RKO (cell line): ENCODE results near the gene RNU7-1.

Source experiments
- DNase-seq: peaks from one replicate; pipeline ENCODE4 v3.0.0-alpha.2; 2016; ENCODE audit warnings: low spot score

RNU7-1 gene

GRCh38 chr12:6917491-6918231 is 26.0 kb upstream of the RNU7-1 start:
- no peak for DNase-seq

- DNase-seq: no peak
Observed at GRCh38 chr12:6919588-6919987, 24.0 kb upstream of the RNU7-1 start.

- DNase-seq: no peak
Observed at GRCh38 chr12:6921539-6921938, 22.1 kb upstream of the RNU7-1 start.

DNA sequence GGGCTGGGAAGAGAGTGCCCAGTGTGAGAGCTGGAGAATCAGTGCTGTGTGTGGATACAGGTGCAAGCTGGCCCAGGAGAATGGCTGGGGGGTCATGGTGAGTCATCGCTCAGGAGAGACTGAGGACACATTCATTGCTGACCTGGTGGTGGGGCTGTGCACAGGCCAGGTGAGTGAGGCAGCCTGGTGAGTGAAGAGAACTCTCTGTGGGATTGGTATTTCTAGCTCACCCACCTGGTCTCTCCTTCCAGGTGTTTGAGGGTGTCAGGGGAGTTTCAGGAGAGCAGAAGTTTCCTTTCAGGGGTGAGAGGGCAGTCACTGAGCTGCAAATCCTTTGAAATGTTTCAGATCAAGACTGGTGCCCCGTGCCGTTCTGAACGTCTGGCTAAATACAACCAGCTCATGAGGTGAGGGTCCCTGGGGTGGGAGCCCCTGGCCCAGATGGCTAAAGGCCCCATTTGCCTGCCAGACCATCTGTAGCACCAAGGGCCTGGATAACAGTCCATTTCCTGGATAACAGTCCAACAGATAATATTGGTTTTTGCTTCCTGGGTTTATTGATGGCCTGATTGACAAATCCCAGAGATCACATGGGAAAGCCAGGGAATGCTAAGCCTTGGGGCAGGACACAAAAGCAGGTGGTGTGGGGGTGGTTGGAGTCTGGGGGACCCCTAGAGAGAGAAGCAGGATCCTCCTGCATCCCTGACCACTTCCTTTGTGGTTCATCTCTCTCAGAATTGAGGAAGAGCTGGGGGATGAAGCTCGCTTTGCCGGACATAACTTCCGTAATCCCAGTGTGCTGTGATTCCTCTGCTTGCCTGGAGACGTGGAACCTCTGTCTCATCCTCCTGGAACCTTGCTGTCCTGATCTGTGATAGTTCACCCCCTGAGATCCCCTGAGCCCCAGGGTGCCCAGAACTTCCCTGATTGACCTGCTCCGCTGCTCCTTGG is 21.3 kb upstream of the RNU7-1 start:
- no peak for DNase-seq

DNA sequence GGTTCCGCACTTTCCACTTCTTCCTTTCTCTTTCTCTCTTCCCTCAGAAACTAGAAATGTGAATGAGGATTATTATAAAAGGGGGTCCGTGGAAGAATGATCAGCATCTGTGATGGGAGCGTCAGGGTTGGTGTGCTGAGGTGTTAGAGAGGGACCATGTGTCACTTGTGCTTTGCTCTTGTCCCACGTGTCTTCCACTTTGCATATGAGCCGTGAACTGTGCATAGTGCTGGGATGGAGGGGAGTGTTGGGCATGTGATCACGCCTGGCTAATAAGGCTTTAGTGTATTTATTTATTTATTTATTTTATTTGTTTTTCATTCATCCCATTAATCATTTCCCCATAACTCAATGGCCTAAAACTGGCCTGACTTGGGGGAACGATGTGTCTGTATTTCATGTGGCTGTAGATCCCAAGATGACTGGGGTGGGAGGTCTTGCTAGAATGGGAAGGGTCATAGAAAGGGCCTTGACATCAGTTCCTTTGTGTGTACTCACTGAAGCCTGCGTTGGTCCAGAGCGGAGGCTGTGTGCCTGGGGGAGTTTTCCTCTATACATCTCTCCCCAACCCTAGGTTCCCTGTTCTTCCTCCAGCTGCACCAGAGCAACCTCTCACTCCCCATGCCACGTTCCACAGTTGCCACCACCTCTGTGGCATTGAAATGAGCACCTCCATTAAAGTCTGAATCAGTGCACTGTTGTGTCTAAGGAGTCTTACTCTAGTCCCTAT is 20.4 kb upstream of the RNU7-1 start:
- DNase-seq: no peak

DNA sequence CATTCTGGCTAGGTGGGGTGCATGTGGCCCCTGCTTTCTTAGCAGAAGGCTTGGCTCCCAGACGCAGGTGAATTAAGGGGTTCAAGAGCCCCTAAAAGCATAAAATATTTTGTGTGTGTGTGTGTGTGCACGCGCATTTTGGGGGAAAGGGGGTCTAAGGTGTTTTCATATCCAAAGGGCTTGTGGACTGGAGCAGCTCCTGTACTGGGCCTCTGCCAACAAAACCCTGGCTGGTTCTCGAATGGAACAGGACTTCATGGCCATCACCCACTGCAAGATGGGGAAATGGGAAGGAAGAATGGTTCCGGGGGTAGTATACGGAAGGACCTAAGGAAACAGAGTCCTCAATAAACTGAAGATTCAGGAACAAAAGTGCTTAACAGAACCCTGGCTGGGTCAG is 19.8 kb upstream of the RNU7-1 start:
- no peak for DNase-seq

DNA sequence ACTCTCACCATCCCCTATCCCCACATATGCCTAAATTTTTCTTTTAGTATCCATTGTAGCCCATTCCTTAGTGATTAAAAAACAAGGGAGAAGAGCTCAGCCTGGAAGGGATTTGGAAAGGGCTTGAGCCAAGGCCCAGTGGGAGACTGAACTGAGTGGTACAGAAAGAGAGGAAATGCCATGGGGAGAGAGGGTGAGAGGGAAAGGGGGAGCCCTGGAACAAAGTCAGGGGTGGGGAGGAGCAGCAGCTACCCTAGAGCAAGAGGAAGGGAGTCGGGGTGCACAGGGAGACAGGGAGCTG is 18.4 kb upstream of the RNU7-1 start:
- no peak for DNase-seq

- DNase-seq: peak; percentile 90
Observed at GRCh38 chr12:6925540-6926279, 17.9 kb upstream of the RNU7-1 start.

GRCh38 chr12:6927379-6928021 is 16.1 kb upstream of the RNU7-1 start, which contains the start of gene ATN1:
Gene ATN1, plus strand, starts transcription at chr12:6927959. Its CDS starts 6,043 bp downstream, at chr12:6934002.
- peak; percentile 49 for DNase-seq

DNA sequence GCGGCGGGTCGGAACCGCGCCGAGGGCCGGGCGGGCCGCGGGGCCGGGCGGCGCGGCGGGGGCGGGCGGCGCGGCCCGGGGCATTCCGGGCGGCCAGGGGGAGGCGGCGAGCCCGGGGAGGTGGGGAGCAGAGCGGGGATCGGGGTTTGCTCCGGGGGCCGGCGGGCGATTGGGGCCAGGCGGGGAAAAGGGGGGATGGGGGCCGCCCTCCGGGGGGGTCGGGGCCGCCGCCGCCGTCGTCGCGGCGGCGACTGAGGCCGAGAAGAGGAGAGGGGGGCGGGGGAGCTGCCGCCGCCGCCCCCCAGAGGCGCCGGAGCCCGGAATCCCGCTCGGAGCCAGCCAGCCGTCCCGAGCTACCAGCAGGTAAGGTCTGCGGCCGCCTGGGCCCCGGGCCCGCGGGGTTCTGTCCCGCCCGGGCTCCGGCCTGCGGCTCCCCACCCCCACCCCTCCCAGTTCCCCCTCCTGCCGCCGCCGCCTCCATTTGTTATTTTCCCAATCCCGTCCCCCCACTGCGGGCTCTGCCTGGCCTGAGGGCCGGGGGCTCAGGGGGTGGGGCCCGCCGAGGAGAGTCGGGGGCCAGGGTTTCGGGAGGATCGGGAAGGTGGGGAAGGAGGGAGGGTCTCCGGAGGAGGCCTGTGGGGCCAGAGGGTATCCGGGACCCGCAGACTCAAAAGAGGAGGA is 15.5 kb upstream of the RNU7-1 start:
- no peak for DNase-seq

- DNase-seq: peak; percentile 24
Observed at GRCh38 chr12:6928703-6929407, 14.8 kb upstream of the RNU7-1 start.

- no peak for DNase-seq
Observed at GRCh38 chr12:6929466-6930452, 13.9 kb upstream of the RNU7-1 start.

GRCh38 chr12:6932766-6933165 is 10.8 kb upstream of the RNU7-1 start:
- no peak for DNase-seq

- DNase-seq: no peak
Observed at GRCh38 chr12:6934110-6934509, 9.5 kb upstream of the RNU7-1 start.

- DNase-seq: no peak
Observed at GRCh38 chr12:6935371-6936193, 8.0 kb upstream of the RNU7-1 start.

GRCh38 chr12:6936194-6936635 is 7.4 kb upstream of the RNU7-1 start:
- no peak for DNase-seq

DNA sequence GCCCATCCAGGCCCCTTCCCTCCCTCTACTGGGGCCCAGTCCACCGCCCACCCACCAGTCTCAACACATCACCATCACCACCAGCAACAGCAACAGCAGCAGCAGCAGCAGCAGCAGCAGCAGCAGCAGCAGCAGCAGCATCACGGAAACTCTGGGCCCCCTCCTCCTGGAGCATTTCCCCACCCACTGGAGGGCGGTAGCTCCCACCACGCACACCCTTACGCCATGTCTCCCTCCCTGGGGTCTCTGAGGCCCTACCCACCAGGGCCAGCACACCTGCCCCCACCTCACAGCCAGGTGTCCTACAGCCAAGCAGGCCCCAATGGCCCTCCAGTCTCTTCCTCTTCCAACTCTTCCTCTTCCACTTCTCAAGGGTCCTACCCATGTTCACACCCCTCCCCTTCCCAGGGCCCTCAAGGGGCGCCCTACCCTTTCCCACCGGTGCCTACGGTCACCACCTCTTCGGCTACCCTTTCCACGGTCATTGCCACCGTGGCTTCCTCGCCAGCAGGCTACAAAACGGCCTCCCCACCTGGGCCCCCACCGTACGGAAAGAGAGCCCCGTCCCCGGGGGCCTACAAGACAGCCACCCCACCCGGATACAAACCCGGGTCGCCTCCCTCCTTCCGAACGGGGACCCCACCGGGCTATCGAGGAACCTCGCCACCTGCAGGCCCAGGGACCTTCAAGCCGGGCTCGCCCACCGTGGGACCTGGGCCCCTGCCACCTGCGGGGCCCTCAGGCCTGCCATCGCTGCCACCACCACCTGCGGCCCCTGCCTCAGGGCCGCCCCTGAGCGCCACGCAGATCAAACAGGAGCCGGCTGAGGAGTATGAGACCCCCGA is 6.8 kb upstream of the RNU7-1 start:
- DNase-seq: no peak
